ENCODE data around the gene RAB6B. TPM values are rescaled to one million over a fixed set of nuclear protein-coding genes. Genes with fewer than 3 reads are reported as not detected.

Gene RAB6B
- total RNA-seq, 3 donors from 2014 or later: 1.8 to 3.9 (median 3.4) TPM

- no peaks in the 10 kb centered on the region for H3K27me3 ChIP-seq
- no peaks in the 10 kb centered on the region for H3K9me3 ChIP-seq
- intact Hi-C loops (cut with DNase I; ENCODE audit: low total_unique reads): no loop called here
- DNase-seq (ENCODE audit: low spot score in 2 of 2): no peak
- no peak overlapping the region for H3K27ac ChIP-seq
- H3K36me3 ChIP-seq: no peaks in the 10 kb centered on the region
- TF ChIP-seq CTCF (IDR thresholded peaks at IDR 0.05): no peak
- TF ChIP-seq POLR2A (IDR thresholded peaks at IDR 0.05): no peak
- TF ChIP-seq POLR2AphosphoS5 (IDR thresholded peaks at IDR 0.05): no peak
- H3K4me1 ChIP-seq: no peaks in the 10 kb centered on the region
- no peak overlapping the region for H3K4me3 ChIP-seq
Observed at GRCh38 chr3:133857767-133858166, 37.9 kb downstream of the RAB6B start.

- Histone ChIP-seq H3K9me3 (no peaks in the 10 kb centered on the region), H3K4me3 (no peak overlapping the region), H3K27ac (no peak overlapping the region), H3K36me3 (no peaks in the 10 kb centered on the region), H3K4me1 (no peaks in the 10 kb centered on the region), H3K27me3 (no peaks in the 10 kb centered on the region)
- no peak for DNase-seq (ENCODE audit: low spot score in 2 of 2)
- intact Hi-C loops (cut with DNase I; ENCODE audit: low total_unique reads): no loop called here
- no peak for TF ChIP-seq POLR2AphosphoS5 (IDR thresholded peaks at IDR 0.05)
- no peak for TF ChIP-seq POLR2A (IDR thresholded peaks at IDR 0.05)
- no peak for TF ChIP-seq CTCF (IDR thresholded peaks at IDR 0.05)
Observed at GRCh38 chr3:133856316-133856715, 39.4 kb downstream of the RAB6B start.

- Histone ChIP-seq H3K4me3 (no peak overlapping the region), H3K27ac (no peak overlapping the region), H3K36me3 (no peaks in the 10 kb centered on the region), H3K9me3 (no peaks in the 10 kb centered on the region), H3K4me1 (no peaks in the 10 kb centered on the region), H3K27me3 (no peaks in the 10 kb centered on the region)
- DNase-seq (ENCODE audit: low spot score in 2 of 2): no peak
- TF ChIP-seq POLR2A (IDR thresholded peaks at IDR 0.05) (no peak), POLR2AphosphoS5 (IDR thresholded peaks at IDR 0.05) (no peak), CTCF (IDR thresholded peaks at IDR 0.05) (no peak)
- intact Hi-C loops (cut with DNase I; ENCODE audit: low total_unique reads): no loop called here
Observed at GRCh38 chr3:133855772-133856171, 39.9 kb downstream of the RAB6B start.

- H3K36me3 ChIP-seq: no peaks in the 10 kb centered on the region
- DNase-seq (ENCODE audit: low spot score in 2 of 2): no peak
- H3K9me3 ChIP-seq: no peaks in the 10 kb centered on the region
- no peaks in the 10 kb centered on the region for H3K4me1 ChIP-seq
- no peak overlapping the region for H3K27ac ChIP-seq
- TF ChIP-seq CTCF (IDR thresholded peaks at IDR 0.05) (no peak), POLR2A (IDR thresholded peaks at IDR 0.05) (no peak), POLR2AphosphoS5 (IDR thresholded peaks at IDR 0.05) (no peak)
- no peak overlapping the region for H3K4me3 ChIP-seq
- H3K27me3 ChIP-seq: no peaks in the 10 kb centered on the region
- intact Hi-C loops (cut with DNase I; ENCODE audit: low total_unique reads): no loop called here
Observed at GRCh38 chr3:133855002-133855370, 40.7 kb downstream of the RAB6B start.

GRCh38 chr3:133854264-133855001 is 41.2 kb downstream of the RAB6B start:
- Histone ChIP-seq H3K9me3 (no peaks in the 10 kb centered on the region), H3K27ac (no peak overlapping the region), H3K27me3 (no peaks in the 10 kb centered on the region), H3K4me3 (no peak overlapping the region), H3K36me3 (no peaks in the 10 kb centered on the region), H3K4me1 (no peaks in the 10 kb centered on the region)
- DNase-seq (ENCODE audit: low spot score in 2 of 2): no peak
- TF ChIP-seq CTCF (IDR thresholded peaks at IDR 0.05) (no peak), POLR2A (IDR thresholded peaks at IDR 0.05) (no peak), POLR2AphosphoS5 (IDR thresholded peaks at IDR 0.05) (no peak)
- intact Hi-C loops (cut with DNase I; ENCODE audit: low total_unique reads): no loop called here

Data from breast epithelium (tissue), 4 donors.